Caco-2 (cell line): ENCODE results near the gene UFSP1. TPM values are rescaled to one million over a fixed set of nuclear protein-coding genes. Genes with fewer than 3 reads are reported as not detected.

Experiments
- BruUV-seq: library from RNA; stranded (reverse); fragments of 400-500 nt; replicated peaks from 2 replicates; lab custom pipeline; 2021; lab: Mats Ljungman, UMichigan
- CTCF ChIA-PET: fragments of 300-600 bp; sonication (Branson Sonifier 250); formaldehyde crosslinking; loops from one replicate; lab custom pipeline; 2022; ENCODE audit warnings: antibody characterized with exemption; lab: Charles Lee
- POLR2A ChIA-PET: fragments of 300-600 bp; sonication (Branson Sonifier 250); formaldehyde crosslinking; loops from one replicate; lab custom pipeline; 2022; ENCODE audit warnings: antibody characterized with exemption; lab: Charles Lee
- DNase-seq, 2 experiments: peaks; one replicate each; pipeline versions ENCODE4 v3.0.0 to v3.0.0-alpha.2; 2020 to 2022
- H3K27me3 ChIP-seq: replicated peaks from 2 replicates; pipeline ENCODE4 v1.6.0; 2011; ENCODE audit warnings: low read length; ENCODE audit not compliant: control insufficient read depth, insufficient read depth
- H3K36me3 ChIP-seq: 2 replicates; pipeline ENCODE4 v1.5.1; 2011; ENCODE audit warnings: low read length; ENCODE audit not compliant: control insufficient read depth, insufficient read depth
- H3K4me1 ChIP-seq: fragments of 250-450 bp; sonication (Bioruptor Pico); 2 replicates; pipeline ENCODE4 v1.5.1; 2020; ENCODE audit warnings: mild to moderate bottlenecking
- H3K4me3 ChIP-seq: 2 replicates; pipeline ENCODE4 v1.5.1; 2011; ENCODE audit warnings: low read depth, mild to moderate bottlenecking, control low read depth, low read length
- H3K9me3 ChIP-seq: fragments of 250-450 bp; sonication (Bioruptor Pico); 2 replicates; pipeline ENCODE4 v1.5.1; 2020; ENCODE audit warnings: mild to moderate bottlenecking, moderate library complexity
- H3K27ac Mint-ChIP-seq: one replicate; pipeline ENCODE4 v1.8.0; 2022; ENCODE audit warnings: mixed read lengths; ENCODE audit not compliant: unreplicated experiment
- H3K27me3 Mint-ChIP-seq: one replicate; pipeline ENCODE4 v1.8.0; 2022; ENCODE audit warnings: mixed read lengths; ENCODE audit not compliant: insufficient read depth, unreplicated experiment
- H3K36me3 Mint-ChIP-seq: one replicate; pipeline ENCODE4 v1.8.0; 2022; ENCODE audit warnings: mild to moderate bottlenecking, mixed read lengths; ENCODE audit not compliant: insufficient read depth, unreplicated experiment
- H3K4me1 Mint-ChIP-seq: one replicate; pipeline ENCODE4 v1.8.0; 2022; ENCODE audit warnings: low read depth, mixed read lengths; ENCODE audit not compliant: unreplicated experiment
- H3K4me3 Mint-ChIP-seq: one replicate; pipeline ENCODE4 v1.8.0; 2022; ENCODE audit warnings: mild to moderate bottlenecking, moderate library complexity, mixed read lengths; ENCODE audit not compliant: unreplicated experiment
- H3K9me3 Mint-ChIP-seq: one replicate; pipeline ENCODE4 v1.8.0; 2022; ENCODE audit warnings: mixed read lengths; ENCODE audit not compliant: unreplicated experiment
- intact Hi-C: fragments of 100-400 bp; cut with micrococcal nuclease; formaldehyde crosslinking; loops from one replicate; pipeline ENCODE4 v1.10.0; 2022; ENCODE audit not compliant: unreplicated experiment
- total RNA-seq: library from RNA; stranded (reverse); gene quantifications from 2 replicates; pipeline ENCODE4 v1.2.3, GENCODE V29; 2022
- TF ChIP-seq, protein P1 (sequence below), 2 experiments: fragments of 200-600 bp in 1 of 2; IDR thresholded peaks; 1 replicate in 1 of 2; 2 replicates in 1 of 2; pipeline versions ENCODE4 v1.5.1 to v1.8.0; 2011 to 2022; ENCODE audit warnings: antibody characterized with exemption in 1 of 2, control low read depth in 1 of 2, inconsistent platforms in 1 of 2, low read depth in 1 of 2, low read length in 1 of 2, mild to moderate bottlenecking in 1 of 2, moderate library complexity in 1 of 2; ENCODE audit not compliant: insufficient read depth in 1 of 2, severe bottlenecking in 1 of 2, unreplicated experiment in 1 of 2

The UFSP1 gene
- total RNA-seq, 1 experiment from 2014 or later = 4.6 TPM

DNA sequence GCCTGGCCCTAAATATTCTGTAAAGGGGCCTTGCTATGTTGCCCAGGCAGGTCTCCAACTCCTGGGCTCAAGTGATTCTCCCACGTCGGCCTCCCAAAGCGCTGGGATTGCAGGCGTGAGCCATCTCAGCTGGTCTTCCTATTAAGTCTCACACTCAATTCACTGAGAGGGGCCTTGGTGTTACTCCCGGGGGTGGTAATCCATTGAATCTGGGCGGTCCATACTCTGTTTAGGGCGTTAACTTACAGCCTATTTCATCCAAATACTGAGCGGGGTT is 15.3 kb downstream of the UFSP1 start:
- Histone ChIP-seq H3K27me3 (no peaks in the 10 kb centered on the region), H3K4me1 (peaks cover 10% of the 10 kb centered on the region; the same call in 1 of the 2 replicates), H3K4me3 (peak overlapping the region; percentile 81), H3K36me3 (no peaks in the 10 kb centered on the region; the same call in 1 of the 2 replicates), H3K9me3 (no peaks in the 10 kb centered on the region)
- intact Hi-C loops = no loop called here
- DNase-seq = no peak
- Mint-ChIP-seq H3K4me1 (peaks cover 14% of the 10 kb centered on the region), H3K9me3 (no peaks in the 10 kb centered on the region), H3K4me3 (peak overlapping the region; percentile 85), H3K27me3 (no peaks in the 10 kb centered on the region), H3K36me3 (peaks cover 93% of the 10 kb centered on the region), H3K27ac (peak overlapping the region; percentile 98)
- TF ChIP-seq, protein P1, sequence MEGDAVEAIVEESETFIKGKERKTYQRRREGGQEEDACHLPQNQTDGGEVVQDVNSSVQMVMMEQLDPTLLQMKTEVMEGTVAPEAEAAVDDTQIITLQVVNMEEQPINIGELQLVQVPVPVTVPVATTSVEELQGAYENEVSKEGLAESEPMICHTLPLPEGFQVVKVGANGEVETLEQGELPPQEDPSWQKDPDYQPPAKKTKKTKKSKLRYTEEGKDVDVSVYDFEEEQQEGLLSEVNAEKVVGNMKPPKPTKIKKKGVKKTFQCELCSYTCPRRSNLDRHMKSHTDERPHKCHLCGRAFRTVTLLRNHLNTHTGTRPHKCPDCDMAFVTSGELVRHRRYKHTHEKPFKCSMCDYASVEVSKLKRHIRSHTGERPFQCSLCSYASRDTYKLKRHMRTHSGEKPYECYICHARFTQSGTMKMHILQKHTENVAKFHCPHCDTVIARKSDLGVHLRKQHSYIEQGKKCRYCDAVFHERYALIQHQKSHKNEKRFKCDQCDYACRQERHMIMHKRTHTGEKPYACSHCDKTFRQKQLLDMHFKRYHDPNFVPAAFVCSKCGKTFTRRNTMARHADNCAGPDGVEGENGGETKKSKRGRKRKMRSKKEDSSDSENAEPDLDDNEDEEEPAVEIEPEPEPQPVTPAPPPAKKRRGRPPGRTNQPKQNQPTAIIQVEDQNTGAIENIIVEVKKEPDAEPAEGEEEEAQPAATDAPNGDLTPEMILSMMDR (IDR thresholded peaks at IDR 0.05; ENCODE audit: insufficient read depth in 1 of 2, low read depth in 1 of 2, low read length in 1 of 2, severe bottlenecking in 1 of 2, unreplicated experiment in 1 of 2) = no peak
- ChIA-PET POLR2A (no interaction called here), CTCF (no interaction called here)
- BruUV-seq = no TSS peak

DNA sequence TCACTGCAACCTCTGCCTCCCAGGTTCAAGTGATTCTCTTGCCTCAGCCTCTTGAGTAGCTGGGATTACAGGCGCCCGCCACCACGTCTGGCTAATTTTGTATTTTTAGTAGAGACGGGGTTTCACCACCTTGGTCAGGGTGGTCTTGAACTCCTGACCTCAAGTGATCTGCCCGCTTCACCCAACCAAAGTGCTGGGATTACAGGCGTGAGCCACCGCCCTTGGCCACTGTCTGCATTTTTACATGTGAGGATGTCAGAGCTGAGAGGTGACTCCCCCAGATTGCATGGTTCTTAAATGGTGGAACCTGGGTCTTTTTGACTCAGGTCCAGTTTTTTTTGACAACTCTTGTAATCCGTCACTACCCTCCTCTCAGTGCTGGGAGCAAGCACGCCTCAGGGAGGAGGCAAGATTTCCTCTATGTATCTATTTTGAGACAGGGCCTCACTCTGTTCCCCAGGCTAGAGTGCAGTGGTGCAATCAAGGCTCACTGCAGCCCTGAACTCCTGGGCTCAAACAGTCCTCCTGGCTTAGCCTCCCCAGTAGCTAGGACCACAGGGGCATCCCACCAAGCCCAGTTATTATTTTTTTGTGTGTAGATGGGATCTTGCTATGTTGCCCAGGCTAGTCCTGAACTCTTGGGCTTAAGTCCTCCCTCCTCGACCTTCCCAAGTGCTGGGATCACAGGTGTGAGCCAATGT is 15.8 kb downstream of the UFSP1 start:
- H3K4me3 ChIP-seq = peak overlapping the region; percentile 81
- DNase-seq = no peak
- no peaks in the 10 kb centered on the region for H3K9me3 ChIP-seq
- BruUV-seq = no TSS peak
- Mint-ChIP-seq H3K36me3 (peaks cover 93% of the 10 kb centered on the region), H3K4me1 (peaks cover 11% of the 10 kb centered on the region), H3K4me3 (peak overlapping the region; percentile 85), H3K9me3 (no peaks in the 10 kb centered on the region), H3K27ac (peak overlapping the region; percentile 98), H3K27me3 (no peaks in the 10 kb centered on the region)
- intact Hi-C loops = no loop called here
- H3K4me1 ChIP-seq = peaks cover 15% of the 10 kb centered on the region; the same call in 1 of the 2 replicates
- ChIA-PET POLR2A (no interaction called here), CTCF (no interaction called here)
- TF ChIP-seq, protein P1 (IDR thresholded peaks at IDR 0.05; ENCODE audit: insufficient read depth in 1 of 2, low read depth in 1 of 2, low read length in 1 of 2, severe bottlenecking in 1 of 2, unreplicated experiment in 1 of 2) = no peak
- no peaks in the 10 kb centered on the region; the same call in 1 of the 2 replicates for H3K36me3 ChIP-seq
- no peaks in the 10 kb centered on the region for H3K27me3 ChIP-seq

DNA sequence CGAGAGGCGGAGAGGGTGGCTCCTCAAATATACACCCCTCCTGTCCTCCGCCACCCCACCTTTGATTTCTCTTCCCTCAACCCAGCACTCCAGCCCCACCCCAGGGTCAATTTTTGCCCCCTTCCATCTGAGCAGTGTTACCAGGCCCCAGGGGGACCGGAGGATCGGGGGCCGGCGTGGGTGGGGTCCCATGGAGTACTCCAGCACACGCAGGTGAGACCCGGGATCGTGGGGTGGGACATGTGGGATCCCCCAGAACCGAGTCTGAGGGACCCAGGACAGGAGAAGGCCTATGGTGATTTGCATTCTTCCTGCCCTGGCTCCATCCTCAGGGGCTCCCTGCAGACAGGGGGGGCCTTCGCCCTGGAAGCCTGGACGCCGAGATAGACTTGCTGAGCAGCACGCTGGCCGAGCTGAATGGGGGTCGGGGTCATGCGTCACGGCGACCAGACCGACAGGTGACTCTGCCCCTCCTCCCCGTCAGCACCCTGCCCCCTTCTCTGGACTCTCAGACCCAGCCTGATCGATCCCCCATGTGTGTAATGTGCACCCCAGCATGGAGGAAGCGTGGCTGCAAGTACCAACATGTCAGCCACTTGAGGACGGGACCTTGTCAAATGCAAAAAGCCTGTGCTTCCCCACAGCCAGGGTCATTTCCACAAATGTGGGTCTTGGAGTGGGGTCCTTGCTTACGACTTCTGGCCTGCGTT is 21.6 kb downstream of the UFSP1 start:
- POLR2A ChIA-PET = no interaction called here

More for the DNA sequence above, 21.6 kb downstream of the UFSP1 start:
- BruUV-seq = no TSS peak
- H3K27me3 ChIP-seq = no peaks in the 10 kb centered on the region
- TF ChIP-seq, protein P1 (IDR thresholded peaks at IDR 0.05; ENCODE audit: insufficient read depth in 1 of 2, low read depth in 1 of 2, low read length in 1 of 2, severe bottlenecking in 1 of 2, unreplicated experiment in 1 of 2) = no peak
- H3K36me3 ChIP-seq = no peaks in the 10 kb centered on the region; the same call in 1 of the 2 replicates
- peaks cover 17% of the 10 kb centered on the region for H3K4me1 ChIP-seq
- no peaks in the 10 kb centered on the region for H3K9me3 ChIP-seq
- CTCF ChIA-PET = no interaction called here
- H3K4me3 ChIP-seq = peak overlapping the region; percentile 45
- peak overlapping the region; percentile 88 for H3K27ac Mint-ChIP-seq
- peaks cover 68% of the 10 kb centered on the region for H3K36me3 Mint-ChIP-seq
- H3K9me3 Mint-ChIP-seq = no peaks in the 10 kb centered on the region
- H3K27me3 Mint-ChIP-seq = no peaks in the 10 kb centered on the region
- peak overlapping the region; percentile 75 for H3K4me3 Mint-ChIP-seq
- peaks cover under 1% of the 10 kb centered on the region for H3K4me1 Mint-ChIP-seq
- intact Hi-C loops = no loop called here
- no peak for DNase-seq
